ENCODE results near the gene CDH18.

The CDH18 gene

DNA sequence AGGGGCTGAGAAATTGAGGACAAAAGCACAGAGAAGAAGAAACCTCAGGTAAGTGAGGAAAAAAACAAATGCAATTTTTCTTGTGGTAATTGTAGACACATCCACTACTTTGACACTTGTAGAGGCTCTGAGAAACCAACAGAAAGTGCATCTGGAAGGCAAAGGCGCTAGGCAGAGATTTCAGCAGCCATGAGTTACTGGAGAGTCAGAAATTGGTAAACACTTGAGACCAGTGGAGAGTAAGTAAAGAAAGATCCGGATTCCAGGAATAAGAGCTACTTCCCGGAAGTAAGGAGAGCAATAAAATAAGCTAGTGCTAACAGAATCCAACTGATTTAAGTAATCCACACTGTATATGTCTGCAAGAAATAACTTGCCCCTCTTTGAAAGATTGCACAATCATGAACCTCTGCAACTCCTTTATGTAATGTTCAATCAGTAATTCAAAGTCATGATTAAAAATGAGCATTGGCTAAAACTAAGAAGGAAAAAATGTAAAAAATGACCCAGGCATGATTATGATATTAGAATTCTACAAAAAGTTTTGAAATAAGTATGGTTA lies 382.1 kb downstream of the CDH18 start:
- no peak overlapping the region for H3K4me3 ChIP-seq (ENCODE audit: low read length)
- no CpG with 5 or more reads among the region's 3 CpGs for WGBS (ENCODE audit: extremely low coverage, insufficient coverage, low lambda C conversion rate)
- no peak overlapping the region for H3K23ac ChIP-seq (ENCODE audit: low read length)
- H3K4me1 ChIP-seq (ENCODE audit: control insufficient read depth, low read depth, low read length) = no peaks in the 10 kb centered on the region
- H3K79me2 ChIP-seq (ENCODE audit: control insufficient read depth, insufficient read depth, low read length) = no peaks in the 10 kb centered on the region
- no peak overlapping the region for H3K18ac ChIP-seq (ENCODE audit: low read length)
- H2BK15ac ChIP-seq (replicated peaks; ENCODE audit: low read depth) = no peak overlapping the region
- H4K8ac ChIP-seq (ENCODE audit: low read depth, low read length) = no peak overlapping the region
- H3K4ac ChIP-seq (ENCODE audit: low read depth, low read length) = no peak overlapping the region
- H3K27me3 ChIP-seq (ENCODE audit: insufficient read depth, low read length, poor library complexity) = no peaks in the 10 kb centered on the region
- H3K9ac ChIP-seq (ENCODE audit: low read length) = no peak overlapping the region
- no peak for DNase-seq
- H2BK5ac ChIP-seq (ENCODE audit: low read length) = no peak overlapping the region
- no peaks in the 10 kb centered on the region for H3K79me1 ChIP-seq (ENCODE audit: low read length)
- no peak overlapping the region for H3K4me2 ChIP-seq (ENCODE audit: low read length)
- H2BK120ac ChIP-seq (ENCODE audit: low read depth, low read length) = no peak overlapping the region
- no peak overlapping the region for H3K56ac ChIP-seq (ENCODE audit: low read length)
- H3K27ac ChIP-seq (ENCODE audit: low read depth, low read length) = no peak overlapping the region
- no peaks in the 10 kb centered on the region for H3K36me3 ChIP-seq (ENCODE audit: control insufficient read depth, insufficient read depth, low read length)
- H4K5ac ChIP-seq (ENCODE audit: low read length) = no peak overlapping the region
- no peak overlapping the region for H2AK5ac ChIP-seq (ENCODE audit: low read length)

DNA sequence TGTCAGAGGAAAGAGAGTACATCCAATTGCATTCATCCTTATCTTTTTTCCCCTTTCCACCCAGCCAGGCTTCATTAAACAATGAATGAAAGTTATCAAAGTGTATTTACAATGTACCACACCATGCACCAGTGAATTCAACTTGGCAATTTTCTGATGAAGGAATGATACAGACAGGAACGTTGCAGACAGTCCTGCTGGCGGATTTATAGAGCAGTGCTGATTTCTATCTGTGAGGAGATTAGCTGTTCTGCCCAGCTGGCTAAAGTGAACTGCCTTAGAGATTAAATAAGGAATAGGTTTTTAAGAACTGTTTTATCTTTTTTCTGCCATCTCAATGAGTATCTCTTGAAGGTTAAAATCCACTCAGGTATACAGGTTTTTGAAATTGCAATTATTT lies 403.9 kb downstream of the CDH18 start:
- no peak overlapping the region for H2AK5ac ChIP-seq (ENCODE audit: low read length)
- H3K9ac ChIP-seq (ENCODE audit: low read length) = no peak overlapping the region
- H3K4me3 ChIP-seq (ENCODE audit: low read length) = no peak overlapping the region
- no peak overlapping the region for H3K4me2 ChIP-seq (ENCODE audit: low read length)
- WGBS (ENCODE audit: extremely low coverage, insufficient coverage, low lambda C conversion rate) = no CpG with 5 or more reads among the region's 2 CpGs
- no peak overlapping the region for H2BK5ac ChIP-seq (ENCODE audit: low read length)
- H3K27ac ChIP-seq (ENCODE audit: low read depth, low read length) = no peak overlapping the region
- no peak overlapping the region for H4K5ac ChIP-seq (ENCODE audit: low read length)
- H3K4ac ChIP-seq (ENCODE audit: low read depth, low read length) = no peak overlapping the region
- H4K8ac ChIP-seq (ENCODE audit: low read depth, low read length) = no peak overlapping the region
- DNase-seq = no peak
- no peaks in the 10 kb centered on the region for H3K4me1 ChIP-seq (ENCODE audit: control insufficient read depth, low read depth, low read length)
- H2BK15ac ChIP-seq (replicated peaks; ENCODE audit: low read depth) = no peak overlapping the region
- no peaks in the 10 kb centered on the region for H3K79me1 ChIP-seq (ENCODE audit: low read length)
- no peak overlapping the region for H2BK120ac ChIP-seq (ENCODE audit: low read depth, low read length)
- H3K36me3 ChIP-seq (ENCODE audit: control insufficient read depth, insufficient read depth, low read length) = no peaks in the 10 kb centered on the region
- no peaks in the 10 kb centered on the region for H3K79me2 ChIP-seq (ENCODE audit: control insufficient read depth, insufficient read depth, low read length)
- H3K56ac ChIP-seq (ENCODE audit: low read length) = no peak overlapping the region
- no peak overlapping the region for H3K23ac ChIP-seq (ENCODE audit: low read length)
- H3K27me3 ChIP-seq (ENCODE audit: insufficient read depth, low read length, poor library complexity) = no peaks in the 10 kb centered on the region
- no peak overlapping the region for H3K18ac ChIP-seq (ENCODE audit: low read length)

- no peaks in the 10 kb centered on the region for H3K4me1 ChIP-seq (ENCODE audit: control insufficient read depth, low read depth, low read length)
- no peak overlapping the region for H3K56ac ChIP-seq (ENCODE audit: low read length)
- no peak overlapping the region for H3K4me3 ChIP-seq (ENCODE audit: low read length)
- H2BK5ac ChIP-seq (ENCODE audit: low read length) = no peak overlapping the region
- no peak overlapping the region for H2BK120ac ChIP-seq (ENCODE audit: low read depth, low read length)
- no peaks in the 10 kb centered on the region for H3K27me3 ChIP-seq (ENCODE audit: insufficient read depth, low read length, poor library complexity)
- H3K9ac ChIP-seq (ENCODE audit: low read length) = no peak overlapping the region
- H2BK15ac ChIP-seq (replicated peaks; ENCODE audit: low read depth) = no peak overlapping the region
- no peak overlapping the region for H3K4ac ChIP-seq (ENCODE audit: low read depth, low read length)
- peak; percentile 48 for DNase-seq
- H3K18ac ChIP-seq (ENCODE audit: low read length) = no peak overlapping the region
- no peaks in the 10 kb centered on the region for H3K79me1 ChIP-seq (ENCODE audit: low read length)
- H4K8ac ChIP-seq (ENCODE audit: low read depth, low read length) = no peak overlapping the region
- H3K36me3 ChIP-seq (ENCODE audit: control insufficient read depth, insufficient read depth, low read length) = no peaks in the 10 kb centered on the region
- no peak overlapping the region for H3K4me2 ChIP-seq (ENCODE audit: low read length)
- H4K5ac ChIP-seq (ENCODE audit: low read length) = no peak overlapping the region
- no peak overlapping the region for H3K27ac ChIP-seq (ENCODE audit: low read depth, low read length)
- H2AK5ac ChIP-seq (ENCODE audit: low read length) = no peak overlapping the region
- WGBS (ENCODE audit: extremely low coverage, insufficient coverage, low lambda C conversion rate) = no CpG with 5 or more reads among the region's 3 CpGs
- H3K79me2 ChIP-seq (ENCODE audit: control insufficient read depth, insufficient read depth, low read length) = no peaks in the 10 kb centered on the region
- H3K23ac ChIP-seq (ENCODE audit: low read length) = no peak overlapping the region
Observed at GRCh38 chr5:19577882-19578281, 410.1 kb downstream of the CDH18 start.

- H3K27ac ChIP-seq (ENCODE audit: low read depth, low read length) = no peak overlapping the region
- no peak overlapping the region for H3K4me3 ChIP-seq (ENCODE audit: low read length)
- H3K56ac ChIP-seq (ENCODE audit: low read length) = no peak overlapping the region
- DNase-seq = no peak
- no peaks in the 10 kb centered on the region for H3K4me1 ChIP-seq (ENCODE audit: control insufficient read depth, low read depth, low read length)
- no peak overlapping the region for H3K23ac ChIP-seq (ENCODE audit: low read length)
- no peaks in the 10 kb centered on the region for H3K79me1 ChIP-seq (ENCODE audit: low read length)
- no peak overlapping the region for H2BK5ac ChIP-seq (ENCODE audit: low read length)
- H4K8ac ChIP-seq (ENCODE audit: low read depth, low read length) = no peak overlapping the region
- no peak overlapping the region for H3K9ac ChIP-seq (ENCODE audit: low read length)
- H3K4ac ChIP-seq (ENCODE audit: low read depth, low read length) = no peak overlapping the region
- no peaks in the 10 kb centered on the region for H3K36me3 ChIP-seq (ENCODE audit: control insufficient read depth, insufficient read depth, low read length)
- no peak overlapping the region for H2BK120ac ChIP-seq (ENCODE audit: low read depth, low read length)
- no peak overlapping the region for H4K5ac ChIP-seq (ENCODE audit: low read length)
- no peak overlapping the region for H2BK15ac ChIP-seq (replicated peaks; ENCODE audit: low read depth)
- no peak overlapping the region for H2AK5ac ChIP-seq (ENCODE audit: low read length)
- no CpG with 5 or more reads among the region's 2 CpGs for WGBS (ENCODE audit: extremely low coverage, insufficient coverage, low lambda C conversion rate)
- no peaks in the 10 kb centered on the region for H3K27me3 ChIP-seq (ENCODE audit: insufficient read depth, low read length, poor library complexity)
- H3K18ac ChIP-seq (ENCODE audit: low read length) = no peak overlapping the region
- H3K79me2 ChIP-seq (ENCODE audit: control insufficient read depth, insufficient read depth, low read length) = no peaks in the 10 kb centered on the region
- no peak overlapping the region for H3K4me2 ChIP-seq (ENCODE audit: low read length)
Observed at GRCh38 chr5:19568004-19568403, 420.0 kb downstream of the CDH18 start.

DNA sequence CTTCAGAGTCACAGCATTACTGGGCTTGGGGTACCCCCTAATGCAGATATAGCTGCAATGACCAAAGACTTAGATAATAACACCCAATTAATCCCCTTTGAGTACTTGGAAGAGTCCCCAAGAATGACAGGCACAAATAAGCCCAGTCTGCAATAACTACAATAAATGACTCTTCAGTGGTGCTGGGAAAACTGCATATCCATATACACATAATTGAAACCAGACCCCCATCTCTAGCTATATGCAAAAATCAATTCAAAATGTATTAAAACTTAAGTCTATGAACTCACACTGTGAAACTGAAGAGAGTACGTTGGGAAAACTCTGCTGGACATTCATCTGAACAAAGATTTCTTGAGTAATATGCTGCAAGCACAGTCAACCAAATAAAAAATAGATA lies 422.5 kb downstream of the CDH18 start:
- no peak overlapping the region for H3K9ac ChIP-seq (ENCODE audit: low read length)
- no peak overlapping the region for H3K23ac ChIP-seq (ENCODE audit: low read length)
- H3K27me3 ChIP-seq (ENCODE audit: insufficient read depth, low read length, poor library complexity) = no peaks in the 10 kb centered on the region
- H3K4me2 ChIP-seq (ENCODE audit: low read length) = no peak overlapping the region
- H3K79me1 ChIP-seq (ENCODE audit: low read length) = no peaks in the 10 kb centered on the region
- no peak overlapping the region for H3K4ac ChIP-seq (ENCODE audit: low read depth, low read length)
- no peak overlapping the region for H4K5ac ChIP-seq (ENCODE audit: low read length)
- H2AK5ac ChIP-seq (ENCODE audit: low read length) = no peak overlapping the region
- H2BK120ac ChIP-seq (ENCODE audit: low read depth, low read length) = no peak overlapping the region
- no peaks in the 10 kb centered on the region for H3K36me3 ChIP-seq (ENCODE audit: control insufficient read depth, insufficient read depth, low read length)
- H4K8ac ChIP-seq (ENCODE audit: low read depth, low read length) = no peak overlapping the region
- no peaks in the 10 kb centered on the region for H3K4me1 ChIP-seq (ENCODE audit: control insufficient read depth, low read depth, low read length)
- H3K56ac ChIP-seq (ENCODE audit: low read length) = no peak overlapping the region
- no peaks in the 10 kb centered on the region for H3K79me2 ChIP-seq (ENCODE audit: control insufficient read depth, insufficient read depth, low read length)
- H3K27ac ChIP-seq (ENCODE audit: low read depth, low read length) = no peak overlapping the region
- WGBS (ENCODE audit: extremely low coverage, insufficient coverage, low lambda C conversion rate) = no CpG with 5 or more reads among the region's 1 CpG
- no peak overlapping the region for H2BK5ac ChIP-seq (ENCODE audit: low read length)
- H2BK15ac ChIP-seq (replicated peaks; ENCODE audit: low read depth) = no peak overlapping the region
- DNase-seq = no peak
- H3K18ac ChIP-seq (ENCODE audit: low read length) = no peak overlapping the region
- no peak overlapping the region for H3K4me3 ChIP-seq (ENCODE audit: low read length)

- H3K4me2 ChIP-seq (ENCODE audit: low read length) = no peak overlapping the region
Observed at GRCh38 chr5:19564036-19564435, 424.0 kb downstream of the CDH18 start.

More at GRCh38 chr5:19564036-19564435, 424.0 kb downstream of the CDH18 start:
- no peak overlapping the region for H4K5ac ChIP-seq (ENCODE audit: low read length)
- no peaks in the 10 kb centered on the region for H3K27me3 ChIP-seq (ENCODE audit: insufficient read depth, low read length, poor library complexity)
- no peak overlapping the region for H3K18ac ChIP-seq (ENCODE audit: low read length)
- no peak overlapping the region for H3K23ac ChIP-seq (ENCODE audit: low read length)
- H3K27ac ChIP-seq (ENCODE audit: low read depth, low read length) = no peak overlapping the region
- H2BK5ac ChIP-seq (ENCODE audit: low read length) = no peak overlapping the region
- H3K4ac ChIP-seq (ENCODE audit: low read depth, low read length) = no peak overlapping the region
- DNase-seq = no peak
- no peak overlapping the region for H3K56ac ChIP-seq (ENCODE audit: low read length)
- H3K79me2 ChIP-seq (ENCODE audit: control insufficient read depth, insufficient read depth, low read length) = no peaks in the 10 kb centered on the region
- H2BK15ac ChIP-seq (replicated peaks; ENCODE audit: low read depth) = no peak overlapping the region
- no peaks in the 10 kb centered on the region for H3K4me1 ChIP-seq (ENCODE audit: control insufficient read depth, low read depth, low read length)
- WGBS (ENCODE audit: extremely low coverage, insufficient coverage, low lambda C conversion rate) = no CpG with 5 or more reads among the region's 2 CpGs
- no peaks in the 10 kb centered on the region for H3K79me1 ChIP-seq (ENCODE audit: low read length)
- H3K36me3 ChIP-seq (ENCODE audit: control insufficient read depth, insufficient read depth, low read length) = no peaks in the 10 kb centered on the region
- H3K4me3 ChIP-seq (ENCODE audit: low read length) = no peak overlapping the region
- H4K8ac ChIP-seq (ENCODE audit: low read depth, low read length) = no peak overlapping the region
- no peak overlapping the region for H2AK5ac ChIP-seq (ENCODE audit: low read length)
- H2BK120ac ChIP-seq (ENCODE audit: low read depth, low read length) = no peak overlapping the region
- H3K9ac ChIP-seq (ENCODE audit: low read length) = no peak overlapping the region
